GM21528 (cell line): ENCODE measurements around the gene TEX35.
"Not testable (repeated sequence)": the region's sequence is repeated elsewhere in the genome, so short reads cannot be mapped to it uniquely, and the experiment has no call there.

ENCODE experiments used
- ATAC-seq: cut with Tn5 transposase; IDR thresholded peaks from one replicate; pipeline ENCODE4 v1.9.1; 2021; ENCODE audit warnings: mild to moderate bottlenecking, moderate library complexity; ENCODE audit not compliant: unreplicated experiment, low FRiP score

The TEX35 gene

GRCh38 chr1:178539291-178539690 lies 26.4 kb downstream of the TEX35 start:
- ATAC-seq: no peak

- no peak for ATAC-seq
Observed at GRCh38 chr1:178540204-178540603, 27.3 kb downstream of the TEX35 start.

- no peak for ATAC-seq
Observed at GRCh38 chr1:178540646-178541045, 27.7 kb downstream of the TEX35 start.

- no peak for ATAC-seq
Observed at GRCh38 chr1:178541379-178541778, 28.5 kb downstream of the TEX35 start.

GRCh38 chr1:178541829-178542553 lies 29.1 kb downstream of the TEX35 start:
- ATAC-seq: peak; percentile 48

GRCh38 chr1:178542554-178543289 lies 29.8 kb downstream of the TEX35 start:
- peak; percentile 79 for ATAC-seq

- peak; percentile 50 for ATAC-seq
Observed at GRCh38 chr1:178543290-178543607, 30.3 kb downstream of the TEX35 start.

GRCh38 chr1:178544531-178544930 lies 31.6 kb downstream of the TEX35 start:
- no peak for ATAC-seq

- no peak for ATAC-seq
Observed at GRCh38 chr1:178548108-178548507, 35.2 kb downstream of the TEX35 start.

- ATAC-seq: no peak
Observed at GRCh38 chr1:178551307-178551706, 38.4 kb downstream of the TEX35 start.

GRCh38 chr1:178551940-178552339 lies 39.0 kb downstream of the TEX35 start:
- ATAC-seq: no peak

GRCh38 chr1:178552856-178553255 lies 39.9 kb downstream of the TEX35 start:
- no peak for ATAC-seq

GRCh38 chr1:178554351-178554750 lies 41.4 kb downstream of the TEX35 start:
- ATAC-seq: not testable (repeated sequence)

- ATAC-seq: not testable (repeated sequence)
Observed at GRCh38 chr1:178555613-178556012, 42.7 kb downstream of the TEX35 start.

- ATAC-seq: not testable (repeated sequence)
Observed at GRCh38 chr1:178558816-178559215, 45.9 kb downstream of the TEX35 start.

GRCh38 chr1:178560871-178561376 lies 48.0 kb downstream of the TEX35 start:
- ATAC-seq: no peak

GRCh38 chr1:178563099-178563820 lies 50.4 kb downstream of the TEX35 start:
- no peak for ATAC-seq

- no peak for ATAC-seq
Observed at GRCh38 chr1:178564086-178564782, 51.3 kb downstream of the TEX35 start.

GRCh38 chr1:178564783-178565180 lies 51.9 kb downstream of the TEX35 start:
- ATAC-seq: no peak

- ATAC-seq: no peak
Observed at GRCh38 chr1:178565586-178565985, 52.7 kb downstream of the TEX35 start.

GRCh38 chr1:178566187-178566586 lies 53.3 kb downstream of the TEX35 start:
- peak; percentile 64 for ATAC-seq
